Stimulated activated CD4-positive, alpha-beta T cell treated with anti-CD3 and anti-CD28 coated beads, Interleukin-2, amount 100 ng/mL, for 24 hours (primary cell): Measurements from ENCODE around the gene KRT34.
"Not testable (repeated sequence)": the region's sequence is repeated elsewhere in the genome, so short reads cannot be mapped to it uniquely, and the experiment has no call there.

Source experiments
- DNase-seq, 2 donors: peaks; one replicate each; pipeline ENCODE4 v3.0.0-alpha.2; 2020

KRT34 gene

DNA sequence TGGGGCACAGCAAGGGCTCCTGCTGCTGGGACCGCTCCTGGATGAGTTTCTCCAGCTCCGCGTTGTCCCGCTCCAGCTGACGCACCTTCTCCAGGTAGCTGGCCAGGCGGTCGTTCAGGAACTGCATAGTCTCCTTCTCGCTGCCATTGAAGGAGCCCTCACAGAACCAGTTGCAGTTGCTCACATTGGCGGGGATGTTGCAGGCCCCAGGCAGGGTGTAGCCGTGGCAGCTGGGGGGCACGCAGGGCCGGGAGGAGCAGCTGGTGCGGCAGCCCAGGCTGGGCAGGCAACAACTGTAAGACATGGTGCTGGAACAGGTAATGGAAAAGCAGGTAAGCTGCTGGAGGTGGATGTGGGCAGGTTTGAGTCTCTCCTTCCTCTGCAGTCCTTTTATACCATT, at the start of gene KRT34:
Gene KRT34 (minus strand): TSS at position 364 of the 400 bp plus-strand sequence. CDS start 60 bp downstream, at position 304.
- not testable (repeated sequence) for DNase-seq

DNA sequence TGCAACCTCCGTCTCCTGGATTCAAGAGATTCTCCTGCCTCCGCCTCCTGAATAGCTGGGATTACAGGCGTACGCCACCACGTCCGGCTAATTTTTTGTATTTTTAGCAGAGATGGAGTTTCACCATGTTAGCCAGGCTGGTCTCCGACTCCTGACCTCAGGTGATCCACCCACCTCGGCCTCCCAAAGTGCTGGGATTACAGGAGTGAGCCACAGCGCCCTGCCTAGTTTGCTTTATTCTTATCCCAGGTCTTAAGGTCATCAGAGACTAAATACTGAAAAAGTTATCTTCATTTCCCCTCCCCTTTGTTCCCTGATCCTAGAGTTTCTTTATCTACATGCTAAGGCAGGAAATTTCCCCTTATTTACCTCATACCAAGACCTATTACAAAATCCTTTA, 48.3 kb upstream of the KRT34 start:
- DNase-seq = not testable (repeated sequence)

DNA sequence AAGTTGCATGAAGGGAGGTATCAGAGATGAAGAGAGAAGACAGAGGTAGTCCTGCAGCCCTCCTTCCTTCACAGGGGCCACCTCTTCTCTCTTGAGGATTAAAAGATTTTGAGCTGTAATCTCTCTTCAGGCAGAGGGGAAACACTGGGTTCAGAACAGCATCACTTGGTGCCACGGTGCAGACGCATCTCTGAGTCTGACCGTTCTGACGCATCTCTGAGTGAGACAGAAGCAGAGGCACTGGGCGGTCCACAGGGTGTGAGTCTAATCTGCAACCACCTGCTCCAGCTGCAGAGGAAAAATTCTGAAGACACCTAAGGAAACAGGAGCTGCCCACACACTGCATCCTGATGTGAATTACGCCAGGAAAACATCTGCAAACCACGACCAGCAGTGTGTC, 47.6 kb upstream of the KRT34 start:
- DNase-seq = no peak

DNA sequence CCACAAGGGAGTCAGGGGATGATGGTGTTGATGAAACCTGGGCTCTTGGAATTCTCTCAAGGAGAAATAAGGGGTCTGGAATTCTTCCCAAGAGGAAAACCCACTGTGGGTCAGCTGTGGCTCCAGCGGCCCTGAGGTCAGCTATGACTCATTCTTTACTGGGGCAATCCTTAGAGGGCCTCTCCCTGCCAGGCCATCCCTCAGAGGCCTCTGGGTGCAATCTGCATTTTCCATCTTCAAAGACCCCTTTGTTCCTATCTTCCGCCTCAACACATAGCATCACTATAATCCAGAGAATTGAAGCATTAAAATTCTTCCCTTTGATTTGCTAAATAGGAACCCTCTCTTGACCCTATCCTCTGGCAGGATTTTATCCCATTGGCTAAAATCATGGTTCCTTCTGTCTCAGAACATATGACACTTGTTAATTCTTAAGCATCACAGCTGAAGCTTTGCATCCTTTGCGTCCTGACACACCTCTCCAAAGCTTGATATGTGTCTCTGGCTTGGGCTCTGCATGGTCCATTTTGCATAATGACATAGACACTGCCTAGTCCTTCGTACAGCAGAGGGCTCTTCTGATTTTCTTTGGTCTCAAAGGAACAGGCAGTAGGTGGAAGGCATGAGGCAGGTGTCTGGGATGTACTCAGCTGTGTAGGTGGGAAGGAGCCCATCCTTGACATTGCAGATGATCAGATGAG, 46.6 kb upstream of the KRT34 start:
- DNase-seq = no peak

DNA sequence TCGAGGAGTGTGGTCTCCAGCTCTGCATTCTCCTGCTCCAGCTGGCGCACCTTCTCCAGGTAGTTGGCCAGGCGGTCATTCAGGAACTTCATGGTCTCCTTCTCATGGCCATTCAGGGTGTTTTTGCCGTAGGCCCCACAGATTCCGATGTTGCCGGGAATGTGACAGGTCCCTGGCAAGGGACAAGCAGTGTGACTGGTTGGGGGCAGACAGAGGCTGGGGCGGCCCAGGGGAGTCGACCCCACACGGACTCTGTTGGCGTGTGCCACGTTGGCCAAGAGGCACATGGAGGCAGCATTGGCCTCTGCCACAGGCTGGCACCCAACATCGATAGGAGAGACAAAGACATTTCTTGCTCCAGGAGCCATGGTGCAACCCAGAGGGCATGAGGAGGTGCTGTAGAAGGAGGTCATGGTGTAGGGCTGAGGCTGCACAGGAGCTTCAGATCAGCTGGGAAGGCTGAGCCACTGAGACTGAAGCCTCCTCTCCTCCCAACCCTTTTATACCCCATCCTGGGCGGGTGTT, 42.1 kb upstream of the KRT34 start, which contains the start of gene KRT37:
Gene KRT37 (minus strand): TSS at position 475 of the 525 bp plus-strand sequence. CDS start 62 bp downstream, at position 413.
- DNase-seq = no peak

DNA sequence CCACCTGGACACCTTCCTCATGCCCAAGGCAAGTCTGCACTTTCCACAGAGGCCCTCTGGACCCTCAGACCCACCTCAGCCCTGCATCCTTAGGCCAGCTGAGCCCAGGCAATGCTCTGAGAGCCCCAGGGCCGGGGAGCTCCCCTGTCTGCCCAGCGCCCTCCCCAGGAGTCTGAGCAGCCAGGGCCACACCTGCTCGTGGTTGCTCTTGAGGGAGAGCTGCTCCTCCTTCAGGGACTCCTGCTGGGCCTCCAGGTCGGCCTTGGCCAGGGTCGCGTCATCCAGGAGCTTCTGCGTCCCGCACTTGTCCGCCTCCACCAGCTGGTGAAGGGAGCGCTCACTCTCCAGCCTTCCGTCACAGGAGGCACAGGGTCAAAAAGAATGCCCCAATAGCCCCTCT, 40.5 kb upstream of the KRT34 start:
- DNase-seq = not testable (repeated sequence)

DNA sequence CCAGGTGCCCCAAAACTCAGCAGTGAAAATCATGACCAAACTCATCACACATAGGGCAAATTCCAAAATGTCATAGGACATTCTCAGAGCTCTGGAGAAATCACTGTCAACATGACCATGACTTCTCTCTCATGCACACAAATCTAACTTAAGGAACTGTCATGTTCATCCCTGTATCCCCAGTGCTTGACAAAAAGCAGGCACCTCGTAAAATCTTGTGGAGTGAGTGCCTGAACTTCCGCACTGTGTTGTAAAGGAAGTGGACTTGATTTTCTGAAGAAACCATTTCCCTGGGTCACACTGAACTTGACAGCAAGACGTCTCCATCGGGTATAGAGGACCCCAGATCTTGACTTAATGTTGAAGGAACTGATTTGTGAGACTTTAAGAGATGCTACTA, 39.5 kb upstream of the KRT34 start:
- DNase-seq = no peak

DNA sequence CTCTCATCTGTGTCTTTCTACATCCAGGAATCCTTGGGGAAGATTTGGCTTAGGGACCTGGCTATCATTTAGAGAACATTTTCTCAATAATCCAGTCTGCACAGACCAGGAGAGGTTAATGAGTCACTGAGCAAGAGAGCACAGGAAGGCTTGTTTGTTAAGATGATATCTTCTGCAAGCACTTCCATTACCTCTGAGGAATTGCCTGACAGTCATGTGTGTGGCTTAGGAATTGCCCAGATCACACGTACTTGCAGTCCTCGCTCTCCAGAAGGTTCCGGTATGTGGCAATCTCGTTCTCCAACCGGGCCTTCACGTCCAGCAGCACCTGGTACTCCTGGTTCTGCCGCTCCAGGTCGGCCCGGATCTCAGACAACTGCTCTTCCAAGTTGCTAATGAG, 39.0 kb upstream of the KRT34 start:
- DNase-seq = no peak

DNA sequence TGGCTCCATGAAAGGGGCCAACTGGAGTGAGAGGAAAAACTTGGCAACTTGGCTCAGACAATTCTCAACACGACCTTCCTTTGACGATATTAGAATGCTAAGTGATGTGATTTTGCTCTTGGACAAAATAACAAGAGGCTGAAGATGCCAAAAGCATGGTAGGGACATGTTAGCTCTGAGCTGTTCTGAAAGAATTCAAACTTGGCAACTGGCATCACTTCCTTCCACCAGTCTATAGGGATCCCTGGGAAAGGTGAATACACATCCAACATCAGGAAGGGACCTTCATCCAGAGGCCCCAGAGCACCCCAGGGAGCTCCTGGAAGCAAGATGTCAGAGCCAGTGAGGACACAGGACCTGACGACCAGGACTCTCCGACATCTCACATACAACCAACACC, 38.0 kb upstream of the KRT34 start:
- no peak for DNase-seq

DNA sequence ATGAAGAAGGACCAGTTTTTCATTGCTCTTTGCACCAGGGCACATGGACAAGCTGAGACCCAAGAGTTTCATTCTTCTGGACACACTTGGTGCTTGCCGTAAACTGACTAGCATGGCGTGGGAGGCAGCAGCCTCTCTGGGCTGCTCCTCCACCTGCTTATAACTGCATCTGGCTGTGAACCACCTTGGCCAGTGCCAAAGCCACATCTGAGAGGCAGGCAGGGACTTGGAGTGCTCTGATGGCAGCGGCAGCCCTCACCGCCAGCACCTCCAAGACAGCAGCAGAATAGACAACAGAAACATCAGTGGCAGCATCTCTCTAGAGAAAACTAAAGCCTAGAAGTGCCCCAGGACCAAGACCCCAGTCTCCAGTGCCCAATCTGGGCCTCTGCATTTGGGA, 37.6 kb upstream of the KRT34 start:
- DNase-seq = no peak

DNA sequence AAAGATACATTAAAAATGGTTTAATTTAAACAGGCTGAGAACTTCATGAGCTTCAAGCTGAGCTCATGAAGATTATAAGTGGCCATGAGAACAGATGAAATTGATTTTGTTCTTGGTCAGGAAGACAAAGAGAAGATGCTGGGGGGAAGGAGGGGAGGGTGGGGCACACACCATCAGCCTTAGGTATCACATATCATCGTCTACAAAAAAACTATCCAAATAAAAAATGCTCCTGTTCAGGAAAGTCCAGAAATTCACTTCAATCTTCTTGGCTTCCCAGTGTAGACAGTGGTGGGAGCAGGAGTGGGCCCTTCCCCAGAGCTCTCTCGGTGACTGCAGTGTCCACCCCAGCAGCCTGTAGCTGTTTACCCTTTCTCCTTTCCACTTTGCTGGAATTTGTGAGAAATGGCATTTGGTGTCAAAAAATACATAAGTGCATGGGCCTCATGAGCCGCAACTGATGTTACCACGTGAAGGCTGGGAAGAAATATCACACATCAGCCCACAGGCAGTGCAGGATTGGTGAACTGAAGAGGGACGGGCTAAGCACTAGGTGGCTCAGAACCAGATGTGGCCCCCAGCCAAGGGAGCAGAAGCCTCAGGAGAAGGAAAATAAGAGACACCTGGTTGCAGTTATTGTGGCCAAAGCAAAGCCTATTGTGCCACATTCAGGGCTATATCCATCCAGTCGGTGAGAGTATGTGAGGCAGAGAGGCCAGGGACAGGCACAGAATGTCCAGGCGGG, 36.2 kb upstream of the KRT34 start:
- no peak for DNase-seq

DNA sequence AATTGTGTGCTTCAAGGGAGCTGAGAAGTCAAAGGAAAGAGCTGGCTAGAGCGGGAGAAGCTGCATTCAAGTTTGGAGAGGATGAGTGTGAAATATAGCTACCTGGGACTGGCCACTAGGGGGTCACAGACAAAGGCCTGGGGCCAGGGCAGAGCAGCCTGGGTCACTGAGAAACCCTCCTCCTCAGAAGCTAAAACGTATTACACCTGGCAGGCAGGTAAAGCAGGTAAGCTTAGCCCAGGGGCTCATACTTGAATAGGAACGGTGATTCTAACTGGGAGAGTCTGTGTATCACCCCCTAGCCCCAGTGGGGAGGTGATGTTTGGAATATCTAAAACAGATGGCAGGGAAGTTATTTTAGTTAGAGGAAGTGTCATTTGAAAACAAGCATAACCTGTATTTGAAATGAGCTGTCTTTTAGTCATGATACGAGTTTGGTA, 35.5 kb upstream of the KRT34 start:
- no peak for DNase-seq

DNA sequence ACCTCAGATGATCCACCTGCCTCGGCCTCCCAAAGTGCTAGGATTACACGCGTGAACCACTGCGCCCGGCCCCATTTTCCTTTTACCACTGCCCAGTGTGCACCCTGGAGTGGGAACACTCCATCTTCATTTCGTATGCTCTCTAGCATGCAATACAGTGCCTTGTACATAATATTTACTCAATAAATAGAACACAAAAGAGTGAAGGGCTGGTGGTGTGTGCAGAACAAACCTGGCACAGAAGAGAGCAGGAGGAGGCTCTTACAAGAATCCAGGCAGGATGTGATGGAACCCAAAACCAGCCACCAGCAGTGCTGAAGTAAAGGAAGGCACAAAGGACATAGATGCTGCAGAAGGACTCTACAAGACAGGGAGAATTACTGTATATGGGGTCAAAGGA, 35.0 kb upstream of the KRT34 start:
- no peak for DNase-seq

DNA sequence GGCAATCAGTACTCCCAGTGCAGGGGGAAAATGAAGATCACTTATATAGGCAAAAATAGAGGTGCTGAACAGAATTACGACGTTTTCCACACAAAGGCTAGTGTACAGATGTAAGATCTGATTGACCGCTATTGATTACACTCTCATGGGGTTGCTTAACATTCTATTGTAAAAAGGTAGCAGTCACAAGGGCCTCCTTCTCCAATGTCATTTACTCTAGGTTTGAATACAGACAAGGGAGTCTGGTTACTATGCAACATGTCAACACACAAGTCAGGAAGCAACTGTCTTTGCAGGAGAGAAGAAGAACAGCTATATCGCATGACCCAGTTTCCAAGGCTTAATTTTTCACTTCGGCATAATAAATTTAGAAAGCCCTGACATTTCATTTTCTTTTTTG, 34.4 kb upstream of the KRT34 start:
- no peak for DNase-seq

DNA sequence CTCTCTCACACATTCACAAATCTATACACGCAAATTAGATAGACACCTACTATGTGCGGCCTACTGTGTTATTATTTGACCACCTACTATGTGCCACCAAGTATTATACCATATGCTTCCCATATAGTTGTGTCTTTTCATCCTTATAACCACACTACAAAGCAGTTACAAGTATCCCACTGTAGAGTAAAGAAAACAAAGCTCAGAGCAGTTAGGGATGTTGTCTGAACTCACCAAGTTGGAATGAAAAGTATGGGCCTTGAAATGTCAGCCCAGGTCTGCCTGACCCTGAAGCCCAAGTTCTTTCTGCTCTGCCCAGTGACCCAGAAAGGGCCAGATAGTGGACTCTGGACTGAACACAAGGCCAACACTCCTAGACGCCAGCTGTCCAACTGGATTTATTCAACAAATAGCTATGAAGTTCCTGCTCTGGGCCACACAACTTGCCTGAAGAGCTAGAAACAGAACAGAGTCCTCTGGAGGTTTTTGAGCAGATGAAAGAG, 33.8 kb upstream of the KRT34 start:
- DNase-seq = no peak

DNA sequence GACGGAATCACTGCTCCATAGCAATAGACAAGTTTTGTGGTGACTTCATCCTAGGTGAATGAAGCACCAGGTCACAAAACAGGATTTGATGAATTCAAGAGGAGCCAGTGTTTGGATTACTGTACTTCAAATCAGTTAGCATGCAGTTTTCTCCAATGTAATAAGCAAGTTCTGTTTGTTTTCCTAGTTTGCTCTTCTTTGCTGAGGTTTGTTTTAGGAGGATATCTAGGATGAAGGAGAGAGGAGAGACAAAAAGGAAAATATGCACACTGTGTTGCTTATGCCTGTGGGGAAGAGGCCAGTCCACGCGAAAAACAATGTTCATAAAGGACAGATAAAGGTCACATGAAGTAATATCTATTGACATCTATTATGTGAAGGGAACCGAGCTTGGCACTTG, 33.3 kb upstream of the KRT34 start:
- no peak for DNase-seq

DNA sequence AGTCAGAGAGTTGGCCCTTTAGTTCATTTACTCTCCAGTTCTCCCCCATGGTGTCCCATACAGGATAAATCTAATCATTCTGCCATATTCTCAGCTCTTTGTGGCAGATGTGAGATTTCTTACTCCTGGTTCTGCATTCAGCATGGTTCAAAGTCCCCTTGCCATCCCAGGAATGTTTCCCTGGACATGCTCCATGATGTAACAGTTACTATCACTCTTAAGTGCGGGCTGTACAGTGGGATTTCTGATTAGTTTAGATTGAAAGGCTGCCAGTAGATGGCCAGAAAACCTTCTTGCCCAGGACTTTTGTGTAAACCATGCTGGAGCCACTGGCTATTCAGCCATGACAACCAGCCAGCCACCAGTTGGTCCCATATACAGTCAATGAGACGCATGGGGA, 31.9 kb upstream of the KRT34 start:
- DNase-seq = no peak

DNA sequence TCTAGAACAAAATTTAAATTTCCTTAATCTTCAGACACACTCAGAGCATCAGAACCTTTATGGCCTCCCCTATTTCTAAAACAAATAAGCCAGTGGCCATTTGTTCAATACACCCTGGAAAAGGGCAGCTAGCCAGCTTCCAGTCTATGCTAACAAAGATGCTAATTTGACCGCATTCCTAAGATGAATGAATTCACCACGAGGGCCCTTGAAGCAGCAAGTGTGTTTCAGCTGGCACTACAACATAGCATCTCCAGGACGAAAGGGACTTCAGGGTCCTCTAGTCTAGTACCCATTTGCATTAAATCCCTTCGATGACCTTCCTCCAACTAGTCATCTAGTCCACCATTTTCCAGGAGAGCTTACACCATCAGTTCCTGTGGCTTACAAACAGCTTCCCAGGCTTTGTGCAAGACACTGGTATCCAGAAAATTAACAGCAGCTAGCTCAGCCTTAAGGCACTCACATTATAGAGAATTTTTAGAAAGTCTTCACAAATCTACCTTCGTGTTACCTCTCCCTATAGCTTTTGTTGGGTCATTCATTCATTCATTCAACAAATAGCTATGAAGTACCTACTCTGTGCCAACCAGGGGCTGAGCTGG, 31.3 kb upstream of the KRT34 start:
- no peak for DNase-seq

DNA sequence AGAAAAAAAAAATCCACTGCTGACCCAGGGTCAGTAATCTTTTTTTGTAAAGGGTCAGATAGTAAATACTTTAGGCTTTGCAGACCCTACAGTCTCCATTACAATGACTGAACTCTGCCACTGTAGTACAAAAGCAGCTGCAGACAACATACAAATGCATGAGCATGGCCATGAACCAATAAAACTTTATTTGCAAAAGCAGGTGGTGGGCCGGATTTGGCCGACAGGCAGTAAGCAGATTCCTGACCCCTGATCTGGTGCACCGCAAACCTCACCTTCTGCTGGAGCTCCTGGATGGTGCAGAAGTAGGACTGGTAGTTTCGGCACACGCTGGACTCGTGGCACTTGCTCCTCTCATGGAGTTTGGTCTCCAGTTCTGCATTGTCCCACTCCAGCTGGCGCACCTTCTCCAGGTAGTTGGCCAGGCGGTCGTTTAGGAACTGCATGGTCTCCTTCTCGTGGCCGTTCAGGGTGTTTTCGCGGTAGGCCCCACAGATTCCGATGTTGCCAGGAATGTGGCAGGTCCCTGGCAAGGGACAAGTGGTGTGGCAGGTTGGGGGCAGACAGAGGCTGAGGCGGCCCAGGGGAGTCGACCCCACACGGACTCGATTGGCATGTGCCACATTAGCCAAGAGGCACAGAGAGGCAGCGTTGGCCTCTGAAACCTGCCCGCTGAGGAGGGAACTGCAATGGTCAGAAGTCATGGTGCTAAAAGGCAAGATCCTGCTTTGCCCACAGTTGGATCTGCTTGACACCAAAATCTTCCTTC, 29.1 kb upstream of the KRT34 start:
- DNase-seq = no peak

DNA sequence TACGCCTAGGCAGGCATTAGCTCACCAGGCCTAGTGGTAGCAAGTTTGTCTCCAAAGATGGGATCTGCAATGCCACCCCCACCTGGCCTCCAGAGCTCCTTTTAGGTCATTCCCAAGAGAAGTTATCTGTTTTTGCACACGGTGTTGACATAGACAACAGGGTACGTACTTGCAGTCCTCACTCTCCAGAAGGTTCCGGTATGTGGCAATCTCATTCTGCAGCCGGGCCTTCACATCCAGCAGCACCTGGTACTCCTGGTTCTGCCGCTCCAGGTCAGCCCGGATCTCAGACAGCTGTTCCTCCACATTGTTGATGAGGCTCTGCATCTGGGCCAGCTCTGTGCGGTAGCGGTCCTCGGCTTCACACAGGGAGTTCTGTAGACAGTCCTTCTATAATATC, 25.1 kb upstream of the KRT34 start:
- DNase-seq = peak in 1 of 2 donors; percentile 4

DNA sequence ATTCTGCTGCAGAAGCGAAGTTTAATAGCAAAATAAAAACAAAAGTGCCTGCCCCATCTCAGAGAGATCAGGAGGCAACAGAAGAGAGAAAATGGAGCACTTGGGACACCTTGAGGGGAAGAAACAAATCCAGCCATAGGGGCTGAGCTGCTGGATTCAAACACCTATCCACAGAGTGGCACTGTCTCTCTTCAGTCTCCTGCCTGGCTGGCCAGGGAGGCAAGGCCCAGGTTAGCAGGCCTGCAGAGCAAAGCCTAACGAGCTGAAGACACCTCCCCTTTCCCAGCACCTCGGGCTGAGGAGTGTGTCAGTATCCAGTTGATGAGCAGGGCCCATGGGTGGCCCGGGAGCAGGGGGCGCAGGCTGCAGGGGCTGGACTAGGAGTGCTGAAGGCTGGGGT, 24.1 kb upstream of the KRT34 start:
- DNase-seq = peak in 1 of 2 donors; percentile 13

DNA sequence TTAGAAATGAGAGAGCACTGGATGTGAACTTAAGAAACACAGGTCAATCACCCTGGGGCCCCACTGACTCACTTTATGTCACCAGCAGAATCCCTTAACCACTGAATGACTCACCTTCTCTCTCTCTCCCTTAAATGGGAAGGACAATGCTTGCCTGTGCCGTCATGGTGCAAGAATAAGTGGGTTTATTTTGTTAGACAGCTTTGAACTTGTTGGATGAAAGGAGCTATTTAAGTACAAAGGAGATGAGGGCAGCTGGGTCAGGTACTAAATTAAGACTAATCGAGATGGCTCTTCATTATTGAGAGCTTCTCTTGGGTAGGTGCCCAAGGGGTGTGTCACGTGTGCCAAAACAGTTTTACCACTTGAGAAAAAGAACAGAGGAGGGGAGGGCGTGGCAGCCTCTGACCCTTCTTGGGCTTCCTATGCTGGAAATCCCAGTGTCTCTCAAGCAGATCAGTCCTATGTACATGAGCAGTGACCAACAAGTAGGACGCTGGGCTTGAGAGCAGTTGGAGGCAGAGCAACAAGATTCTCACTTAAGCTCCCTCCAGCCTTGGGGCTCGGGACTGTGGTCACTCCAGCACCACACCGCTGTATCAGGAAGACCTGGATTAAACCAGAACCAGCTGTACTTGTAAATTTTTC, 22.0 kb upstream of the KRT34 start:
- peak; percentile 54 to 56 for DNase-seq
